ENCODE data around the gene MPO. TPM values are rescaled to one million over a fixed set of nuclear protein-coding genes. Genes with fewer than 3 reads are reported as not detected.

The MPO gene
- total and polyA plus RNA-seq, 9 of the 15 experiments (the other 6 are each of a cell fraction or from before 2014, with no cell fraction given), result 0.04 to 0.47 (median 0.39) TPM; not detected in 6

- TF ChIP-seq PBX2 (CRISPR knock-in tag; IDR thresholded peaks at IDR 0.05; ENCODE audit: low read depth) (no peak), PBX2 (tag; conservative IDR thresholded peaks at IDR 0.05; ENCODE audit: low read depth) (no peak), L3MBTL2 (IDR thresholded peaks at IDR 0.05) (0 out of 2 replicates have a peak, but pooled peaks have one; percentile 11), FOXP1 (CRISPR knock-in tag; IDR thresholded peaks at IDR 0.05) (peak; percentile 79), LCOR (CRISPR knock-in tag; IDR thresholded peaks at IDR 0.05) (peak; percentile 69), REST (IDR thresholded peaks at IDR 0.05; ENCODE audit: borderline replicate concordance) (peak; percentile 56; the same call in 1 of the 2 replicates), REST (CRISPR knock-in tag; IDR thresholded peaks at IDR 0.05; ENCODE audit: low read depth) (peak; percentile 86), ZSCAN32 (CRISPR knock-in tag; IDR thresholded peaks at IDR 0.05) (peak; percentile 79)
- TF ChIP-seq, protein P1, sequence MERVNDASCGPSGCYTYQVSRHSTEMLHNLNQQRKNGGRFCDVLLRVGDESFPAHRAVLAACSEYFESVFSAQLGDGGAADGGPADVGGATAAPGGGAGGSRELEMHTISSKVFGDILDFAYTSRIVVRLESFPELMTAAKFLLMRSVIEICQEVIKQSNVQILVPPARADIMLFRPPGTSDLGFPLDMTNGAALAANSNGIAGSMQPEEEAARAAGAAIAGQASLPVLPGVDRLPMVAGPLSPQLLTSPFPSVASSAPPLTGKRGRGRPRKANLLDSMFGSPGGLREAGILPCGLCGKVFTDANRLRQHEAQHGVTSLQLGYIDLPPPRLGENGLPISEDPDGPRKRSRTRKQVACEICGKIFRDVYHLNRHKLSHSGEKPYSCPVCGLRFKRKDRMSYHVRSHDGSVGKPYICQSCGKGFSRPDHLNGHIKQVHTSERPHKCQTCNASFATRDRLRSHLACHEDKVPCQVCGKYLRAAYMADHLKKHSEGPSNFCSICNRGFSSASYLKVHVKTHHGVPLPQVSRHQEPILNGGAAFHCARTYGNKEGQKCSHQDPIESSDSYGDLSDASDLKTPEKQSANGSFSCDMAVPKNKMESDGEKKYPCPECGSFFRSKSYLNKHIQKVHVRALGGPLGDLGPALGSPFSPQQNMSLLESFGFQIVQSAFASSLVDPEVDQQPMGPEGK (CRISPR knock-in tag; IDR thresholded peaks at IDR 0.05; ENCODE audit: borderline replicate concordance), result peak; percentile 88
These were observed 48.5 kb upstream of the MPO start (continued) for GRCh38 chr17:58329035-58329809.
